Ishikawa (cell line): ENCODE measurements around the gene PINK1.

Experiments used
- CREB1 ChIP-seq: IDR thresholded peaks from 2 replicates; pipeline ENCODE4 v1.6.1; 2012; ENCODE audit warnings: low read depth
- EGR1 ChIP-seq: IDR thresholded peaks from 2 replicates; pipeline ENCODE4 v1.6.1; 2012
- EP300 ChIP-seq: IDR thresholded peaks from 2 replicates; pipeline ENCODE4 v1.6.1; 2012; ENCODE audit warnings: borderline replicate concordance
- NFIC ChIP-seq: IDR thresholded peaks from 2 replicates; pipeline ENCODE4 v1.6.1; 2012
- YY1 ChIP-seq: IDR thresholded peaks from 2 replicates; pipeline ENCODE4 v1.6.1; 2012; ENCODE audit warnings: low read depth
- TF ChIP-seq, protein P1 (sequence below): IDR thresholded peaks from 2 replicates; pipeline ENCODE4 v1.6.1; 2012; ENCODE audit warnings: low read depth, mild to moderate bottlenecking

DNA sequence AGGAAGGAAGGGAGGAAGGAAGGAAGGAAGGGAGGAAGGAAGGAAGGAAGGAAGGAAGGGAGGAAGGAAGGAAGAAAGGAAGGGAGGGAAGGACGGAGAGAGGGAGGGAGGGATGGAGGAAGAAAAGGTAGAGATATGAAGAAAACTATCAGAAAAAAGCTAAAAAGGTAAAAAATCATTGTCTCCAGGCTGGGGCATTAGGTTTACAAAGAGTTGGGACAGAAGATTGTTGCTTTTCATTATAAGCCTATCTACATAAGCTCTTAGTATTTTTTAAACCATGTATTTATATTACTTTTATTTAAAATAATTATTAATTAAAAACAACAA, 7.2 kb upstream of the PINK1 start:
- TF ChIP-seq, protein P1, sequence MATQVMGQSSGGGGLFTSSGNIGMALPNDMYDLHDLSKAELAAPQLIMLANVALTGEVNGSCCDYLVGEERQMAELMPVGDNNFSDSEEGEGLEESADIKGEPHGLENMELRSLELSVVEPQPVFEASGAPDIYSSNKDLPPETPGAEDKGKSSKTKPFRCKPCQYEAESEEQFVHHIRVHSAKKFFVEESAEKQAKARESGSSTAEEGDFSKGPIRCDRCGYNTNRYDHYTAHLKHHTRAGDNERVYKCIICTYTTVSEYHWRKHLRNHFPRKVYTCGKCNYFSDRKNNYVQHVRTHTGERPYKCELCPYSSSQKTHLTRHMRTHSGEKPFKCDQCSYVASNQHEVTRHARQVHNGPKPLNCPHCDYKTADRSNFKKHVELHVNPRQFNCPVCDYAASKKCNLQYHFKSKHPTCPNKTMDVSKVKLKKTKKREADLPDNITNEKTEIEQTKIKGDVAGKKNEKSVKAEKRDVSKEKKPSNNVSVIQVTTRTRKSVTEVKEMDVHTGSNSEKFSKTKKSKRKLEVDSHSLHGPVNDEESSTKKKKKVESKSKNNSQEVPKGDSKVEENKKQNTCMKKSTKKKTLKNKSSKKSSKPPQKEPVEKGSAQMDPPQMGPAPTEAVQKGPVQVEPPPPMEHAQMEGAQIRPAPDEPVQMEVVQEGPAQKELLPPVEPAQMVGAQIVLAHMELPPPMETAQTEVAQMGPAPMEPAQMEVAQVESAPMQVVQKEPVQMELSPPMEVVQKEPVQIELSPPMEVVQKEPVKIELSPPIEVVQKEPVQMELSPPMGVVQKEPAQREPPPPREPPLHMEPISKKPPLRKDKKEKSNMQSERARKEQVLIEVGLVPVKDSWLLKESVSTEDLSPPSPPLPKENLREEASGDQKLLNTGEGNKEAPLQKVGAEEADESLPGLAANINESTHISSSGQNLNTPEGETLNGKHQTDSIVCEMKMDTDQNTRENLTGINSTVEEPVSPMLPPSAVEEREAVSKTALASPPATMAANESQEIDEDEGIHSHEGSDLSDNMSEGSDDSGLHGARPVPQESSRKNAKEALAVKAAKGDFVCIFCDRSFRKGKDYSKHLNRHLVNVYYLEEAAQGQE = no peak
- TF ChIP-seq YY1 = no peak
- TF ChIP-seq EP300 = no peak
- no peak for TF ChIP-seq CREB1
- TF ChIP-seq NFIC = no peak
- no peak for TF ChIP-seq EGR1
